PC-3 (cell line): Measurements from ENCODE around the gene KLHL12. TPM values are rescaled to one million over a fixed set of nuclear protein-coding genes. Genes with fewer than 3 reads are reported as not detected.
"Not testable (repeated sequence)": the region's sequence is repeated elsewhere in the genome, so short reads cannot be mapped to it uniquely, and the experiment has no call there.

Experiments used
- ATAC-seq: fragments of 200-7000 bp; cut with Tn5 transposase; 2 replicates; pipeline ENCODE4 v1.9.1; 2020; ENCODE audit warnings: mild to moderate bottlenecking, moderate library complexity
- BruUV-seq: library from RNA; stranded (reverse); fragments of 400-500 nt; replicated peaks from 2 replicates; lab custom pipeline; 2021; lab: Mats Ljungman, UMichigan
- CTCF ChIA-PET: fragments of 300-600 bp; sonication (Branson Sonifier 250); formaldehyde crosslinking; loops from one replicate; lab custom pipeline; 2022; ENCODE audit warnings: antibody characterized with exemption; lab: Charles Lee
- POLR2A ChIA-PET: fragments of 300-600 bp; sonication (Branson Sonifier 250); formaldehyde crosslinking; loops from one replicate; lab custom pipeline; 2022; ENCODE audit warnings: antibody characterized with exemption; ENCODE audit not compliant: unreplicated experiment; lab: Charles Lee
- DNase-seq: peaks from one replicate; pipeline ENCODE4 v3.0.0-alpha.2; 2015
- H2AFZ ChIP-seq: fragments of 300-600 bp; sonication (generic); 2 replicates; pipeline ENCODE4 v1.6.0; 2016; ENCODE audit warnings: antibody characterized with exemption, low read length
- H3F3A ChIP-seq: fragments of 300-600 bp; sonication (generic); one replicate; pipeline ENCODE4 v1.6.0; 2017; ENCODE audit warnings: antibody characterized with exemption, low read length, control low read depth, mild to moderate bottlenecking; ENCODE audit not compliant: unreplicated experiment
- H3K27ac ChIP-seq: fragments of 300-600 bp; sonication (generic); 2 replicates; pipeline ENCODE4 v1.5.1; 2016; ENCODE audit warnings: mild to moderate bottlenecking, low read length
- H3K27me3 ChIP-seq: fragments of 300-600 bp; sonication (generic); 2 replicates; pipeline ENCODE4 v1.6.1; 2016; ENCODE audit warnings: low read length, mixed read lengths
- H3K36me3 ChIP-seq: fragments of 300-600 bp; sonication (generic); 2 replicates; pipeline ENCODE4 v1.6.1; 2016; ENCODE audit warnings: low read depth, mixed run types, low read length, mixed read lengths
- H3K4me1 ChIP-seq: fragments of 300-600 bp; sonication (generic); 2 replicates; pipeline ENCODE4 v1.5.1; 2016; ENCODE audit warnings: low read length; ENCODE audit not compliant: insufficient read depth
- H3K4me2 ChIP-seq: fragments of 300-600 bp; sonication (generic); 2 replicates; pipeline ENCODE4 v1.6.0; 2016; ENCODE audit warnings: low read length
- H3K4me3 ChIP-seq: fragments of 300-600 bp; sonication (generic); 2 replicates; pipeline ENCODE4 v1.5.1; 2016; ENCODE audit warnings: mild to moderate bottlenecking, low read length, mixed read lengths
- H3K79me2 ChIP-seq: fragments of 300-600 bp; sonication (generic); 2 replicates; pipeline ENCODE4 v1.6.1; 2017; ENCODE audit warnings: low read length, mixed read lengths
- H3K9ac ChIP-seq: fragments of 300-600 bp; sonication (generic); 2 replicates; pipeline ENCODE4 v1.6.0; 2016; ENCODE audit warnings: mild to moderate bottlenecking, low read length
- H3K9me2 ChIP-seq: fragments of 300-600 bp; sonication (generic); replicated peaks from 2 replicates; pipeline ENCODE4 v1.6.1; 2016; ENCODE audit warnings: mixed run types, low read length, mixed read lengths
- H3K9me3 ChIP-seq: fragments of 300-600 bp; sonication (generic); 2 replicates; pipeline ENCODE4 v1.6.1; 2016; ENCODE audit warnings: low read length, mixed read lengths
- H4K20me1 ChIP-seq: fragments of 300-600 bp; sonication (generic); 2 replicates; pipeline ENCODE4 v1.6.1; 2016; ENCODE audit warnings: low read length, mixed read lengths
- EZH2 ChIP-seq: fragments of 300-600 bp; sonication (generic); IDR thresholded peaks from one replicate; pipeline ENCODE4 v1.6.1; 2017; ENCODE audit warnings: antibody characterized with exemption, mild to moderate bottlenecking, low read length; ENCODE audit not compliant: unreplicated experiment
- EZH2phosphoT487 ChIP-seq: fragments of 300-600 bp; sonication (generic); IDR thresholded peaks from 2 replicates; pipeline ENCODE4 v1.6.1; 2018; ENCODE audit warnings: mild to moderate bottlenecking, antibody characterized with exemption, low read length, borderline replicate concordance
- intact Hi-C: fragments of 100-400 bp; cut with micrococcal nuclease; formaldehyde crosslinking; loops from 2 replicates; pipeline ENCODE4 v1.9.0; 2023
- total RNA-seq: library from RNA; depleted of rRNA; stranded (reverse); fragments of >200 nt; gene quantifications from 2 replicates; pipeline ENCODE4 v1.2.3, GENCODE V29; 2014
- TF ChIP-seq, protein P1 (sequence below): fragments of 300-600 bp; sonication (generic); conservative IDR thresholded peaks from 2 replicates; pipeline ENCODE4 v1.5.1; 2017; ENCODE audit warnings: antibody characterized with exemption, low read depth, mild to moderate bottlenecking, low read length

The KLHL12 gene
- total RNA-seq, 1 experiment from 2014 or later: 25.2 TPM

DNA sequence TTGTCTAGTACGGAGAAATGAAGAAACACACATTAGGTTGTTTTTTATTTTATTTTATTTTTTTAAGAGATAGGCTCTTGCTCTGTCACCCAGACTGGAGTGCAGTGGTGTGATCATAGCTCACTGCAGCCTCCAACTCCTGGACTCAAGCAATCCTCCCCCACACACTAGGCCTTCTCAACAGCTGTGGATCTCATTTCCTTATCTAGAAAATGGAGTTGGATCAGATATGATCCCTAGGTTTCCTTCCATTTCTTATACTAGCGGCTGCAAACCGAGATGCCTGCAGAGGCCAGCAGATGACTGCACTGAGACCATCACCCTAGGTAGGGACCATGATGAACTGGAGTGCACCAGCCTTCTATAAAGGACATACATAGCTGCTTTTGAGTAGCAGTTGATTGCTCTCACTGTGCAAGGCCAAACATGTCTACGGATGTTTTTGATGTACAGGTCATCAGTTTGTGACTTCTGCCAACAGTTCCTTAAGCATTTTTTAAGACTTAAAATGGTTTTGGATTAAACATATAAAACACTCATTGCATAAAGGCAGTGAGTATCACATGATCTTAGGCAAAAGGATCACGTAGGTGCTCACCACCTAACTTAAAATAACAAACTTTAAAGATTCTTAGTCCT lies 11.4 kb upstream of the KLHL12 start:
- no peak overlapping the region for H3K4me2 ChIP-seq
- CTCF ChIA-PET: interaction anchor here (0.5 kb wide), 1 partner anchor 16 kb away, joined by 3 read pairs; no protein-coding TSS in a partner anchor
- BruUV-seq: no TSS peak
- TF ChIP-seq, protein P1, sequence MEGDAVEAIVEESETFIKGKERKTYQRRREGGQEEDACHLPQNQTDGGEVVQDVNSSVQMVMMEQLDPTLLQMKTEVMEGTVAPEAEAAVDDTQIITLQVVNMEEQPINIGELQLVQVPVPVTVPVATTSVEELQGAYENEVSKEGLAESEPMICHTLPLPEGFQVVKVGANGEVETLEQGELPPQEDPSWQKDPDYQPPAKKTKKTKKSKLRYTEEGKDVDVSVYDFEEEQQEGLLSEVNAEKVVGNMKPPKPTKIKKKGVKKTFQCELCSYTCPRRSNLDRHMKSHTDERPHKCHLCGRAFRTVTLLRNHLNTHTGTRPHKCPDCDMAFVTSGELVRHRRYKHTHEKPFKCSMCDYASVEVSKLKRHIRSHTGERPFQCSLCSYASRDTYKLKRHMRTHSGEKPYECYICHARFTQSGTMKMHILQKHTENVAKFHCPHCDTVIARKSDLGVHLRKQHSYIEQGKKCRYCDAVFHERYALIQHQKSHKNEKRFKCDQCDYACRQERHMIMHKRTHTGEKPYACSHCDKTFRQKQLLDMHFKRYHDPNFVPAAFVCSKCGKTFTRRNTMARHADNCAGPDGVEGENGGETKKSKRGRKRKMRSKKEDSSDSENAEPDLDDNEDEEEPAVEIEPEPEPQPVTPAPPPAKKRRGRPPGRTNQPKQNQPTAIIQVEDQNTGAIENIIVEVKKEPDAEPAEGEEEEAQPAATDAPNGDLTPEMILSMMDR: no peak
- TF ChIP-seq EZH2: no peak
- no peak for TF ChIP-seq EZH2phosphoT487
- ATAC-seq (peak; percentile 42), DNase-seq (no peak)
- no peaks in the 10 kb centered on the region for H3K27me3 ChIP-seq
- H3K9me2 ChIP-seq: no peaks in the 10 kb centered on the region
- H3K4me1 ChIP-seq: no peaks in the 10 kb centered on the region
- no peaks in the 10 kb centered on the region for H3F3A ChIP-seq
- H3K36me3 ChIP-seq: peaks cover 28% of the 10 kb centered on the region
- H3K9ac ChIP-seq: no peak overlapping the region
- H4K20me1 ChIP-seq: no peaks in the 10 kb centered on the region
- H3K9me3 ChIP-seq: no peaks in the 10 kb centered on the region
- H2AFZ ChIP-seq: no peak overlapping the region
- POLR2A ChIA-PET: no interaction called here
- no peak overlapping the region for H3K4me3 ChIP-seq
- intact Hi-C loops: no loop called here
- H3K27ac ChIP-seq: no peak overlapping the region
- no peaks in the 10 kb centered on the region for H3K79me2 ChIP-seq

DNA sequence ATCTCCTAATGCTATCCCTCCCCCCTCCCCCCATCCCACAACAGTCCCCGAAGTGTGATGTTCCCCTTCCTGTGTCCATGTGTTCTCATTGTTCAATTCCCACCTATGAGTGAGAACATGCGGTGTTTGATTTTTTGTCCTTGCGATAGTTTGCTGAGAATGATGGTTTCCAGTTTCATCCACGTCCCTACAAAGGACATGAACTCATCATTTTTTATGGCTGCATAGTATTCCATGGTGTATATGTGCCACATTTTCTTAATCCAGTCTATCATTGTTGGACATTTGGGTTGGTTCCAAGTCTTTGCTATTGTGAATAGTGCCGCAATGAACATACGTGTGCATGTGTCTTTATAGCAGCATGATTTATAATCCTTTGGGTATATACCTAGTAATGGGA lies 9.4 kb upstream of the KLHL12 start:
- H3K9me2 ChIP-seq, H3K4me1 ChIP-seq, POLR2A ChIA-PET, CTCF ChIA-PET, H4K20me1 ChIP-seq, H3K27ac ChIP-seq, H3K79me2 ChIP-seq, H3K9me3 ChIP-seq, H3K9ac ChIP-seq, intact Hi-C loops, H3K4me3 ChIP-seq, H2AFZ ChIP-seq, H3K4me2 ChIP-seq, H3K27me3 ChIP-seq, ATAC-seq, BruUV-seq, DNase-seq, H3F3A ChIP-seq: not testable (repeated sequence)
- peaks cover 11% of the 10 kb centered on the region; the same call in 1 of the 2 replicates for H3K36me3 ChIP-seq

DNA sequence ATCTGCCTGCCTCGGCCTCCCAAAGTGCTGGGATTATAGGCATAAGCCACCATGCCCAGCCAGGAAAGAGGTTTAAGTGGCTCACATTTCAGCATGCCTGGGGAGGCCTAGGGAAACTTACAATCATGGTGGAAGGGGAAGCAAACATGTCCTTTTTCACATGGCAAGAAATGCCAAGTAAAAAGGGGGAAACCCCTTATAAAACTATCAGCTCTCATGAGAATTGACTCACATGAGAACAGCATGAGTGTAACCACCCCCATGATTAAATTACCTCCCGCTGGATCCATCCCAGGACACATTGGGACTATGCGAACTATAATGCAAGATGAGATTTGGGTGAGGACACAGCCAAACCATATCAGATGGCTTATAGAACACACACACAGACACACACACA lies 8.8 kb upstream of the KLHL12 start:
- H3K9ac ChIP-seq: no peak overlapping the region
- BruUV-seq: no TSS peak

More for the DNA sequence above, 8.8 kb upstream of the KLHL12 start:
- no peak overlapping the region for H3K4me3 ChIP-seq
- H2AFZ ChIP-seq: no peak overlapping the region
- H3K27ac ChIP-seq: no peak overlapping the region
- no peaks in the 10 kb centered on the region for H3K9me2 ChIP-seq
- POLR2A ChIA-PET: no interaction called here
- H3K4me2 ChIP-seq: no peak overlapping the region
- TF ChIP-seq EZH2phosphoT487: no peak
- TF ChIP-seq, protein P1: no peak
- no peak for TF ChIP-seq EZH2
- H3K79me2 ChIP-seq: no peaks in the 10 kb centered on the region
- no peak for DNase-seq
- intact Hi-C loops: no loop called here
- peaks cover 5% of the 10 kb centered on the region; the same call in 1 of the 2 replicates for H3K36me3 ChIP-seq
- no peaks in the 10 kb centered on the region for H3F3A ChIP-seq
- 0 out of 2 replicates have a peak, but pooled peaks cover 5% of the 10 kb centered on the region for H3K9me3 ChIP-seq
- no peak for ATAC-seq
- H3K4me1 ChIP-seq: no peaks in the 10 kb centered on the region
- CTCF ChIA-PET: no interaction called here
- no peaks in the 10 kb centered on the region for H3K27me3 ChIP-seq
- H4K20me1 ChIP-seq: no peaks in the 10 kb centered on the region
